CD4-positive, alpha-beta T cell (primary cell): ENCODE results near the gene PSMA6. TPM values are rescaled to one million over a fixed set of nuclear protein-coding genes. Genes with fewer than 3 reads are reported as not detected.
"Not testable (repeated sequence)": the region's sequence is repeated elsewhere in the genome, so short reads cannot be mapped to it uniquely, and the experiment has no call there.

Experiments used
- ATAC-seq: fragments of 200-7000 bp; cut with Tn5 transposase; one replicate; pipeline ENCODE4 v1.10.0; 2022; ENCODE audit warnings: mild to moderate bottlenecking; ENCODE audit not compliant: poor library complexity
- CTCF ChIA-PET: fragments of 350-600 bp; sonication (Branson Sonifier 250); formaldehyde crosslinking; loops from one replicate; lab custom pipeline; 2021; ENCODE audit warnings: antibody characterized with exemption, inconsistent platforms; lab: Charles Lee
- POLR2A ChIA-PET: fragments of 350-600 bp; sonication (Branson Sonifier 250); formaldehyde crosslinking; loops from one replicate; lab custom pipeline; 2021; ENCODE audit warnings: antibody characterized with exemption, inconsistent platforms; lab: Charles Lee
- DNase-seq, 14 experiments: peaks; one replicate each; pipeline ENCODE4 v3.0.0-alpha.2; 2013 to 2020; ENCODE audit warnings: mixed read lengths in 2 of 14
- H3K27ac ChIP-seq, 2 donors: one replicate each; pipeline versions ENCODE4 v1.5.1 to v1.7.0; 2013; ENCODE audit warnings: low read length in 2 of 2, low read depth in 1 of 2, mild to moderate bottlenecking in 1 of 2
- H3K27me3 ChIP-seq, 2 experiments: 1 replicate in 1 of 2; 2 replicates in 1 of 2; pipeline versions ENCODE4 v1.6.1 to v1.7.0; 2013; ENCODE audit warnings: low read length in 2 of 2, control low read depth in 1 of 2, mild to moderate bottlenecking in 1 of 2, moderate library complexity in 1 of 2; ENCODE audit not compliant: insufficient read depth in 2 of 2, control insufficient read depth in 1 of 2
- H3K36me3 ChIP-seq: one replicate; pipeline ENCODE4 v1.6.1; 2013; ENCODE audit warnings: low read length, control low read depth; ENCODE audit not compliant: insufficient read depth
- H3K4me1 ChIP-seq: one replicate; pipeline ENCODE4 v1.6.1; 2013; ENCODE audit warnings: low read length, control low read depth; ENCODE audit not compliant: insufficient read depth
- H3K4me3 ChIP-seq: one replicate; pipeline ENCODE4 v1.5.1; 2013; ENCODE audit warnings: mild to moderate bottlenecking, low read length, moderate library complexity
- H3K9me3 ChIP-seq, 2 experiments: 1 replicate in 1 of 2; 2 replicates in 1 of 2; pipeline versions ENCODE4 v1.6.1 to v1.7.0; 2013; ENCODE audit warnings: low read length in 2 of 2, mild to moderate bottlenecking in 2 of 2, control low read depth in 1 of 2, moderate library complexity in 1 of 2; ENCODE audit not compliant: control insufficient read depth in 1 of 2, insufficient read depth in 1 of 2
- H3K27ac Mint-ChIP-seq: one replicate; pipeline ENCODE4 v1.8.0; 2020; ENCODE audit warnings: mixed read lengths
- H3K27me3 Mint-ChIP-seq: one replicate; pipeline ENCODE4 v1.8.0; 2021; ENCODE audit warnings: mixed read lengths
- H3K36me3 Mint-ChIP-seq: one replicate; pipeline ENCODE4 v1.8.0; 2021; ENCODE audit warnings: low read depth, mixed read lengths
- H3K4me1 Mint-ChIP-seq: one replicate; pipeline ENCODE4 v1.8.0; 2021; ENCODE audit warnings: low read depth, mixed read lengths
- H3K4me3 Mint-ChIP-seq: one replicate; pipeline ENCODE4 v1.8.0; 2020; ENCODE audit warnings: mild to moderate bottlenecking, mixed read lengths
- H3K9me3 Mint-ChIP-seq: one replicate; pipeline ENCODE4 v1.8.0; 2020; ENCODE audit warnings: mixed read lengths
- intact Hi-C, 2 experiments: fragments of 100-400 bp; cut with DNase I in 1 of 2; cut with micrococcal nuclease in 1 of 2; formaldehyde crosslinking; loops; one replicate each; pipeline versions ENCODE4 v1.15.1 to v1.9.0; 2023 to 2025; cut with DNase I, micrococcal nuclease
- total RNA-seq, 174 experiments: library from RNA in 2 of 174; stranded (reverse) in 2 of 174; gene quantifications; one replicate each; pipeline ENCODE4 v1.2.3 and lab custom pipeline; 2021 to 2026
- TF ChIP-seq, protein P1 (sequence below): fragments of 200-600 bp; IDR thresholded peaks from one replicate; pipeline ENCODE4 v1.8.0; 2022; ENCODE audit warnings: antibody characterized with exemption, mild to moderate bottlenecking

The PSMA6 gene
- total RNA-seq, 2 experiments from 2014 or later = 80.8 TPM

DNA sequence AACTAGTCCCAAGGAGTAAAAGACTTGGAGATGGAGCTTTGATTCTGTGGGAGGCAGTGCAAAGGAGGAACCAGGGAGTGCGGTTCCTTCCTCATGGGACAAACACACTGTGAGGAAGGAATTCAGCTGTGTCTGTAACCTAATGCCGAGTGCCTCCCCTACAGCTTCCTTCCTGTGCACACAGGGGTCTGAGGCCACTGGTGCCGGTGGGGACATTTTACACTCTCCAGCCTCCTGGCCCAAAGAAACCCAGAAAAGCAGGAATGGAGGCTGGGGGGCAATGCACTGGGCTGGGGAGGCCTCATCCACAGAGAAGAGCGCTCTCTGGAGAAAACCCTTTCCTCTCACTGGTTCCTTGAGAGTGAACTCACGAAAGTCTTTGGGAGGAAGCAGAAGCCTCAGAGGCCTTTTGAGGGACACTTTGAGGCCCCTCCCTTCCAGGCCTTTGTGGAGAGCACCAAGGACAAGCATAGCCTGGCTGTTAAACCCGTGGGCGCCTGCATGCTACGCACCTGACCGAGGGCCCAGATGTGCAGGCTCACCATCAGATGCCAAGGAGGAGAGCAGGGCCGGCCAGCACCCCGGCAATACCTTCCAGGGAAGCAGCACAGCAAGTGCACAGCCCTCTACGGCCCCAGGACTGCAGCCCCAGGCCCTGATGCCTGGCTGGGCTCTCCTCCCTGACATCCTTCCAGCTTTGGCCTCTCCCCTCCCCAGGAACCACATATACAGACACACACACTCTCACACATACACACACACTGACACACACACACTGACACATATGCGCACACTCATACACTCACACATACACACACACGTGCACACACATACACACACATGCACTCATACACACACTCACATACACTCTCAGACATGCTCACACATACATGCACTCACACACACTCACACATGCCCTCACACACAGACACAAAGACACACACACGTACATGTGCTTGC lies 60.4 kb downstream of the PSMA6 start:
- intact Hi-C loops = loop anchor here in 1 of 2 experiments (5.0 kb wide), 1 partner anchor 35 kb away; no protein-coding TSS in a partner anchor
- Mint-ChIP-seq H3K36me3 (no peaks in the 10 kb centered on the region), H3K9me3 (no peaks in the 10 kb centered on the region), H3K4me1 (peaks cover 24% of the 10 kb centered on the region), H3K27me3 (peaks cover 4% of the 10 kb centered on the region), H3K27ac (no peak overlapping the region), H3K4me3 (no peak overlapping the region)
- POLR2A ChIA-PET = no interaction called here
- no peaks in the 10 kb centered on the region for H3K36me3 ChIP-seq
- peaks cover 8% of the 10 kb centered on the region for H3K4me1 ChIP-seq
- TF ChIP-seq, protein P1, sequence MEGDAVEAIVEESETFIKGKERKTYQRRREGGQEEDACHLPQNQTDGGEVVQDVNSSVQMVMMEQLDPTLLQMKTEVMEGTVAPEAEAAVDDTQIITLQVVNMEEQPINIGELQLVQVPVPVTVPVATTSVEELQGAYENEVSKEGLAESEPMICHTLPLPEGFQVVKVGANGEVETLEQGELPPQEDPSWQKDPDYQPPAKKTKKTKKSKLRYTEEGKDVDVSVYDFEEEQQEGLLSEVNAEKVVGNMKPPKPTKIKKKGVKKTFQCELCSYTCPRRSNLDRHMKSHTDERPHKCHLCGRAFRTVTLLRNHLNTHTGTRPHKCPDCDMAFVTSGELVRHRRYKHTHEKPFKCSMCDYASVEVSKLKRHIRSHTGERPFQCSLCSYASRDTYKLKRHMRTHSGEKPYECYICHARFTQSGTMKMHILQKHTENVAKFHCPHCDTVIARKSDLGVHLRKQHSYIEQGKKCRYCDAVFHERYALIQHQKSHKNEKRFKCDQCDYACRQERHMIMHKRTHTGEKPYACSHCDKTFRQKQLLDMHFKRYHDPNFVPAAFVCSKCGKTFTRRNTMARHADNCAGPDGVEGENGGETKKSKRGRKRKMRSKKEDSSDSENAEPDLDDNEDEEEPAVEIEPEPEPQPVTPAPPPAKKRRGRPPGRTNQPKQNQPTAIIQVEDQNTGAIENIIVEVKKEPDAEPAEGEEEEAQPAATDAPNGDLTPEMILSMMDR = no peak
- ATAC-seq (no peak), DNase-seq (no peak)
- H3K27ac ChIP-seq = no peak overlapping the region
- CTCF ChIA-PET = no interaction called here
- H3K9me3 ChIP-seq = no peaks in the 10 kb centered on the region
- H3K27me3 ChIP-seq = no peaks in the 10 kb centered on the region
- no peak overlapping the region for H3K4me3 ChIP-seq

GRCh38 chr14:35353409-35354172 lies 61.4 kb downstream of the PSMA6 start:
- Mint-ChIP-seq H3K4me3 (no peak overlapping the region), H3K27me3 (no peaks in the 10 kb centered on the region), H3K4me1 (peaks cover 19% of the 10 kb centered on the region), H3K36me3 (no peaks in the 10 kb centered on the region), H3K9me3 (no peaks in the 10 kb centered on the region), H3K27ac (no peak overlapping the region)
- Histone ChIP-seq H3K27ac (no peak overlapping the region), H3K9me3 (no peaks in the 10 kb centered on the region), H3K4me1 (peaks cover 8% of the 10 kb centered on the region), H3K36me3 (no peaks in the 10 kb centered on the region), H3K4me3 (no peak overlapping the region), H3K27me3 (no peaks in the 10 kb centered on the region)
- DNase-seq = no peak
- intact Hi-C loops = loop anchor here in 1 of 2 experiments (5.0 kb wide), 1 partner anchor 34 kb away; no protein-coding TSS in a partner anchor
- POLR2A ChIA-PET = no interaction called here
- ATAC-seq = no peak
- CTCF ChIA-PET = no interaction called here
- TF ChIP-seq, protein P1 = no peak

DNA sequence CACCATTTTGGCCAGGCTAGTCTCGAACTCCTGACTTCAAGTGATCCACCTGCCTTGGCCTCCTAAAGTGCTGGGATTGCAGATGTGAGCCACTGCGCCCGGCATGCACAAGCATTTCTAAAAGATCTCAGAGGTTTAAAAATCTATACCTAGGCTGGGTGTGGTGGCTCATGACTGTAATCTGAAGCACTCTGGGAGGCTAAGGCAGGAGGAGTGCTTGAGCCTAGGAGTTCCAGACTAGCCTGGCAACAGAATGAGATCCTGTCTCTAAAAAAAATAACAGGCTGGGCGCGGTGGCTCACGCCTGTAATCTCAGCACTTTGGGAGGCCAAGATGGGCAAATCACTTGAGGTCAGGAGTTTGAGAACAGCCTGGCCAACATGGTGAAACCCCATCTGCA lies 63.1 kb downstream of the PSMA6 start:
- H3K27me3 ChIP-seq, H3K9me3 ChIP-seq, H3K36me3 ChIP-seq, H3K4me3 Mint-ChIP-seq, H3K9me3 Mint-ChIP-seq, ATAC-seq, H3K27ac ChIP-seq, H3K27ac Mint-ChIP-seq, DNase-seq, intact Hi-C loops, H3K4me1 ChIP-seq, H3K4me3 ChIP-seq, H3K36me3 Mint-ChIP-seq, CTCF ChIA-PET, H3K27me3 Mint-ChIP-seq: not testable (repeated sequence)
- POLR2A ChIA-PET = interaction anchor here (0.7 kb wide), 1 partner anchor 231 kb away, joined by 3 read pairs; no protein-coding TSS in a partner anchor
- peaks cover 19% of the 10 kb centered on the region for H3K4me1 Mint-ChIP-seq
